Karpas-422 (cell line): ENCODE measurements around the gene RHOXF1. TPM values are rescaled to one million over a fixed set of nuclear protein-coding genes. Genes with fewer than 3 reads are reported as not detected.

Source experiments
- total RNA-seq: library from RNA; depleted of rRNA; stranded (reverse); fragments of >200 nt; shearing (Covaris generic); gene quantifications from 2 replicates; pipeline ENCODE4 v1.2.3, GENCODE V29; 2014; ENCODE audit warnings: low replicate concordance; rRNA removed

The RHOXF1 gene
- total RNA-seq, 1 experiment from 2014 or later = not detected

Other genes with a start within 250 kb of the RHOXF1 start
- gene RNF113A, start 244.2 kb downstream of the RHOXF1 start, total RNA-seq = 28.6 and 41.1 TPM in 2 replicates
- gene NDUFA1, start 244.1 kb downstream of the RHOXF1 start, total RNA-seq = 147 and 150 TPM in 2 replicates
- not detected in 2 replicates for gene AKAP14, start 220.0 kb downstream of the RHOXF1 start, total RNA-seq
- 4.2 and 6.5 TPM in 2 replicates for gene NKAP, start 172.2 kb downstream of the RHOXF1 start, total RNA-seq
- not detected in 2 replicates for gene RHOXF2B, start 38.2 kb downstream of the RHOXF1 start, total RNA-seq
- not detected in 2 replicates for gene RHOXF2, start 42.7 kb upstream of the RHOXF1 start, total RNA-seq
- 12.3 and 25.5 TPM in 2 replicates for gene ZBTB33, start 134.9 kb upstream of the RHOXF1 start, total RNA-seq
- gene TMEM255A, start 195.5 kb upstream of the RHOXF1 start, total RNA-seq = 0.63 and 0.87 TPM in 2 replicates
- not detected in 2 replicates for gene ATP1B4, start 246.2 kb upstream of the RHOXF1 start, total RNA-seq